ENCODE measurements around the gene OSBPL8.
A peak's percentile ranks its signal among the peaks of the same experiment; 100 is the strongest.

The OSBPL8 gene

DNA sequence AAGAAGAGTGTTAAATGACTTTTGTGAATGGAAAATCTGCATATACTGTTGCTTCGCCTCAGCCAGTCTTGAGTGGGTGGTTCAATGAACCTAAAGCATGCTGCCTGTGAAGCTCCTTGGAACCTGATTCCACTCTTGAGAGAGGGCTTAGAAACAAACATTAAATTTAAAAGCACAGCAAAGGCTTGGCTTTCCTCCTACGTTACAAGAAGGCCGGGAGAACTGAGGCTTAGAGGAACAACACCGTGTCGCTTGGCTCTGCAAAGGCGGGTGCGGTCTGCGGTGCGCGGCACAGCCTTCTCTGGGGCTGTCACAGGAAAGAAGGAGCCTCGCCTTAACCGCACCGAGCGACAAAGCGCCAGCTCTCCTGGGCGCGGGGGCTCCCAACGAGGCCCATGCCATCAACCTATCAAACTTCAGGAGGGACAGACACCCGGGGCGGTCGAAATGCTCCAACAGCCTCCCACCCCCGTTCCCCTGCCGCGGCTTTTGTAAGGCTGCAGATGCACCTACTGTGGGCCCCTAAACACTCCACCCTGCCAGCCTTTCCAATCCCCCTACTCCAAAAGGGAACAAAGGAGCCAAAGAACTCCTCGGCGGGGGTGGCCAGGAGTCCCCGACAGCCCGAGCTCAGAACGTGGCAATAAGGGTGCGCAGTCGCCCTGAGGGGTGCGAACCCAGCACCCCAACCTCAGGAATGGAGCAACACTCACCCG is 729 bp downstream of the OSBPL8 start:
- DNase-seq (ENCODE audit: low read depth in 3 of 3, low spot score in 1 of 3) = peak; percentile 45 to 48 (median 47)

- no peak for DNase-seq (ENCODE audit: low read depth in 3 of 3, low spot score in 1 of 3)
These were observed 3.2 kb downstream of the OSBPL8 start for GRCh38 chr12:76556368-76556767.

DNA sequence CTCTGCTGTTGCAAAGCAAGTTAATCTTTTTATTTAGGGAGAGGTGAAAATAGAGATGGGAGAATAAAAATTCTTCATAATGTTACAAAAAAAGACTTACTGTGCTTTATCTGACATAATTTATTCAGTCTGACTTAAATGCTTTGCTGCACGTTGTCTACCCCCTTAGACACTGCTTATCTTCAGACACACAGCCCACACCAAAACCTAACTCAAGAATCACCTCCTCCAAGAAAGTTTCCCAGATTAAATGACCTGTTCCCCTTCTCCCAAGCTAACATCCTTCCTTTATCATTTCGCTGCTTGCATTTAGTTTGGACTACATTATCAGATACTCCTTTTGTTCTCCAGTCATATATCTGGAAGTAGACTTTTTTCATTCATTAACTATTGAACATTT is 3.8 kb downstream of the OSBPL8 start:
- no peak for DNase-seq (ENCODE audit: low read depth in 3 of 3, low spot score in 1 of 3)

DNA sequence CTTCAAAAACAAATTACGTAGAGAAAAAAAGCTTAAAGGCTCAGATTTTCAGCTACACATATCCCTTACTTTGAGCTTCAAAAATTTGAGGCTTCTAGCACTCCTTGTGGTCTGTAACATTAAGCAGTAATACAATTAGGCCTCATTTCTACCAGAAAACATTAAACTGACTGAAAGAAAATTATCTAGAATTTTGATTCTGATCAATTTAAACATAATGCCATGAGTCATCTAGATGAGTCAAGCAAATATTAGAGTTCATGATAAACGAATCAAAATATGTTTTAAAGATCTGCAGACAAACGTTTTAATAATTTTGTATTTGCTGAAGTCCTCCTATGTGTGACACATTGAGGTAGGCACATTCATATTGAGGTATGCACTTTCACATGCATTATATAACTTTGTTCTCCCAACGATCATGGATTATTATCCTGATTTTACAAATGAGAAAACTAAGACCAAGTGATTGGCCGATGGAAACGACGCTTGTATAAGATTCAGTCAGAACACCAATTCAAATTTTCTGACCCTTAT is 4.3 kb downstream of the OSBPL8 start:
- DNase-seq (ENCODE audit: low read depth in 3 of 3, low spot score in 1 of 3) = no peak

DNA sequence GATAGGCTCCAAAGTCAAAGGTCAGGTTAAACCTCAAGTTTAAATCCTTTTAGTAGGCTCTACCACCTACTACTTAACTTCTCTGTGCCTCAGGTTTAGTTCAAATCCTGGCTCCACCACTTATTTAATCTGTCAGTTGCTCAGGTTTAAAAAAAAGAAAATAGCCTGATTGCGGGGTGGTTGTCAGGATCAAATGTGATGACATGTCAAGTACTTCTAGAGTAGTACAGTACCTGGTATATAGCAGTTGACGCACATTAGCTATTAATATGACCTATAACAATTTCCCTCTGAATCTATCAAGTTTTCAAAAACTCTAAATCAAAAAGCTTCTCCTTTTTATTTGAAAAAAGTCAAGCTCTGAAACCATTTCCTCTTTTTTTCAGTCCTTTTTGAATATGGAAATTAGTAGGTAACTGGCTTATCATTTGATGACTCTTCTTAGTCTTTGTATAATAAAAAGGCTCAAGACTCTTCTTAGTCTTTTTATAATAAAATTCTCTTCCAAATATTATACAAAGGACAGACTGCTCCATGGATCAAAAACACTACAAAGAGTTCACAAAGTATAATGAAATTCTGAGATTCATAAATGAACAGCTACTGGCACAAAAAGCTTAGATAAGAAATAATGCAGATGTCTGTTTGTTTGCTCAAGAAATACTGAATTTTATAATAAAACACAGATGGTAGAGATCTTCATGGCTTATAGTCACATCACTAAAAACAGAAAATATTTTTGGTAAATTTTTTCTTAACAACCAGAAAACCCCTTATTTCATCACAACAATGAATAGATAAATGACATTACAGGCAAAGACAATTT is 5.0 kb downstream of the OSBPL8 start:
- no peak for DNase-seq (ENCODE audit: low read depth in 3 of 3, low spot score in 1 of 3)

DNA sequence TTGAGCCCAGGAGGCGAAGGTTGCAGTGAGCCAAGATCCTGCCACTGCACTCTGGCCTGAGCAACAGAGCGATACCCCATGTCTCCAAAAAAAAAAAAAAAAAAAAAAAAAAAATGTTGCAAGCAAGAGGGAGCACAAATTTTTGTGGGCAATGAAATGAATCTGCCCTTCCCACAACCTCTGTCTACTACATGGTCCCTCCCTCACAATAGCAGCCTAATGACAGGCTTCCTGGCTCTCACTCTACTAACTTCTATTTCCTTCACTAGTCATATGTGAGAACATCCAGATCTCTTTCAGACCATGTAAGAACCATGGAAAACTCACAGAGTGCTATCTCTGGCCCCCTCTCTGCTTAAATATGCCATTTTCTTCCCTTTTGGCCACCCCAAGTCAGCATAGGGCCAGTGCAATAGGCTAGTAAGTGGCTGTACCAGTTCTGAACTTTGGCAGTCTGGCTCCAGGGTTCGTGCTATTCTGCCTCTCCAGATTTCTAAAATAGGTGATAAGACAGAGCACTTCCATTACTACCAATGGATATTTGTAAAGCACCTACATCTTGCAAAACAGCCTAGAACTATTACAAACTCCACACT is 7.1 kb downstream of the OSBPL8 start:
- DNase-seq (ENCODE audit: low read depth in 3 of 3, low spot score in 1 of 3) = no peak

DNA sequence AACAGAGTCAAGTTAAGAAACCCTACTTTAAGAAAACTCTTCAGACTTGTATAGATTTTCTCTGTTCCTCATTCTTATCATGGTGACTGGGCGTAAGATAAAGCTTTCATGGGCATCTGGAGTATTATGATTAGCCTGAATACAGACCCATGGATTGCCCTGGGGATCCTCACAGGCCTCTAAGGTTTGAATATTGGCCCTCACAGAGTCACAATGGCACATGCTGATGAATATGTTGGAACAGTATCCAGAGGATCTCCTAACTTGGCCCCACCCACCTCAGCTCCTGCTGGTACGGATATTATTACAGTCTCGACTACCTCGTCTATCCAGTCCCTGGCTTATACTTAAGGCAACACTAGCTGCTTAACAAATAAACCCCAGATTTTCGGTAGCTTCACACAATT is 8.1 kb downstream of the OSBPL8 start:
- DNase-seq (ENCODE audit: low read depth in 3 of 3, low spot score in 1 of 3) = no peak

DNA sequence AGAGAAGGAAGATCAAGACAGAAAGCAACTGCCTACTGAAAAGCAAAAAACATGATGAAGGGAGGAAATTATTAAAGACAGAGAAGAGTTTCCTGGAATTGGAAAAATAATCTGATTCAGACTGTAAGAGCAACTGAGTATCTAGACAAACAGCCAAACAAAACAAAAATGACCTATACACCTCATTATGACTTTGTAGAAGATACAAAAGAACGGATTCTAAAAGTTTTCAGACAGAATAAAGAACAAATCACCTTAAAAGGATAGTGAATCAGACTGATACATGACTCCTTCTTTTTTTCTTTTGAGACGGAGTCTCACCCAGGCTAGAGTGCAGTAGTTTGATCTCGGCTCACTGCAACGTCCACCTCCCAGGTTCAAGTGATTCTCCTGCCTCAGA is 10.4 kb downstream of the OSBPL8 start:
- no peak for DNase-seq (ENCODE audit: low read depth in 3 of 3, low spot score in 1 of 3)

DNA sequence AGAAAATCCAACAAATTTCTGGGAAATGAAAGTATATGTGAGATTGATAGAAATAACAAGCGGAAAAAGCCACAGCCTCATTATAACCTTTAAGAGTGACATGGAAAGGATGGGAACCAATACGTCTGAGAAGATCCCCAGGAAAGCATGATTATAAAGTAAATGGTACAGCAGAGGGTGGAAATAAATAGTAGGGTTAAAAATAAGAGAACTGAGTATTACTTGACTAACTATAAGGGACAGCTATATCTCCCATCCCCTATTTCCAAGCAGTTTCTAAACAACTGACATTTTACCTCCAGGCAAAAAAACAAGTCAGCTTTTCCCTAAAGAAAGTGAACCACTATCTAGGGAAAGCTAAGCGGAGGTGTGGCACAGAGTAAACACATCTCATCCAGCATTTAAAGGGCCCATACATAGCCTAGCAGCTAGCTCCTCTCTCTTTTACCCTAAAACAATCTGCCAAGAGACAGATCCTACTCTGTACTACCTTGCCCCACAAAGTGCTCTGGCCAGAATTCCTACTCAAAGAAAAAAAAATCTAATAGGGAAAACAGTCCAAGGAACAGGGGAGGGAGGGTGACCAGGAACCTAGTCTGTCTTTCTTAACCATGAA is 11.2 kb downstream of the OSBPL8 start:
- no peak for DNase-seq (ENCODE audit: low read depth in 3 of 3, low spot score in 1 of 3)

DNA sequence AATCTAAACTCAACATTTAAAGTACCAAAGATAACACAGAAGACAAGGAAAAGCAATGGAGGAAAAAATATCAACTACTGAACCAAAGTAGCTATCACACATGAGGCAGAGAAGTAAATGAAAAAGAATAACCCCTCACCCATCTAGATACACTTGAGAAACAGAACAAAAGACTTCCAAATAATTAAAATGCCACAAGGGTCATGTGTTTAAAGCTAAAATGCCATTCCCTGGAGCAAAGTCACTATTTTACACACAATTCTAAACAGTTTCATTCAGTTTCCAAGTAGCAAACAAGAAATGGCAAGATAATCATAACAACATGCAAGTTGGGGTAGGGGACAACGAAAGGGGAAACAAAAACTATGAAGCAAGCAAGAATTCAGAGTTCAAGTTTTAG is 12.0 kb downstream of the OSBPL8 start:
- no peak for DNase-seq (ENCODE audit: low read depth in 3 of 3, low spot score in 1 of 3)

GRCh38 chr12:76546889-76547288 is 12.7 kb downstream of the OSBPL8 start:
- no peak for DNase-seq (ENCODE audit: low read depth in 3 of 3, low spot score in 1 of 3)

- no peak for DNase-seq (ENCODE audit: low read depth in 3 of 3, low spot score in 1 of 3)
These were observed 14.1 kb downstream of the OSBPL8 start for GRCh38 chr12:76545486-76545885.

DNA sequence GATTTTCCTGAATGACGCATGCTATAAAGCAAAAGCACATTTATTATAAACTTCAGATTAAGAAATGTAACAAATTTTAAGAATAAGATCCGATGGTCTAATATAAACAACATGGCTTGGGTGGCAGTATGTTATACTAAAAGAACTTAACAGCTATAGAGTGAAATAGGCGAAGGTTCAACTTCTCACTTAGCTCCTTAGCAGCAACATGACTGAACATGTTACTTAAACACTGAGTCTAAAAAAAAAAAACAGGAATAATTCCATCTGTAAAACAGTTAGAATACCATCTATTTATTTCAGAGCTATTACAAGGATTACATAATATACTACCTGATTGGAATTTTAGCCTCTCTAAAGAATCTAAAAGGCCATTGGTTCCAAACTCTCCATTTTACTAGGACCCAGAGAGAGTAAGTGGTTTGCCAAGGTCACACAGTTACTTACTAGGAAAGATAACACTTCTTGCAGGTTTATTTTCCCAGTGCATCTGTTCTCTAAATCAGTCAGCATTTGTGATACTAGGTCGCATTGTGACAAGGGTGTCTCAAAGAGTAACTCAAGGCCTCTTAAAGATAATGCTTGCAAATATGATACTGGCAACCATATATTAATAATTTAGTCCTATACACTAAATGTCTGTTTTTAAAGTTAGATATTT is 14.8 kb downstream of the OSBPL8 start:
- no peak for DNase-seq (ENCODE audit: low read depth in 3 of 3, low spot score in 1 of 3)

- no peak for DNase-seq (ENCODE audit: low read depth in 3 of 3, low spot score in 1 of 3)
These were observed 15.7 kb downstream of the OSBPL8 start for GRCh38 chr12:76543813-76544347.

DNA sequence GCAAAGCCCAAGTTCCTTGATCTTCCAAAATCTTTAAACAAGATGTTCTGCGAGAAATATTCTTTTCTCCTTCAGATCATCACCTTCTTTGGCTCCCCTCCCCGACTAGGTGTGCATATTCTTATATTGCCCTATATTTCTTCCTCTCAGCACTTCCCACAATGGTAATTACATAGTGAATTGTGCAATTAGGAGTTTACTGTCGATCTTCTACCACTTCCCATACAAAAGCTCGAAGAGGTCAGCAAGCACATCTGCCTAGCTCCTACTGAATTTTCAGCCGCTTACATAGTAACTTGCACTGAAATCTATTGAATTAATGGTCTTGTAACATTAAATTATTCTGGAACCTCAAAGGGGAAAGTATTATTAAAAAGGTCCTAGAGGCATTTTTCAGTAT is 16.7 kb downstream of the OSBPL8 start:
- DNase-seq (ENCODE audit: low read depth in 3 of 3, low spot score in 1 of 3) = no peak

GRCh38 chr12:76539727-76540126 is 19.8 kb downstream of the OSBPL8 start:
- no peak for DNase-seq (ENCODE audit: low read depth in 3 of 3, low spot score in 1 of 3)

GRCh38 chr12:76537923-76538322 is 21.6 kb downstream of the OSBPL8 start:
- no peak for DNase-seq (ENCODE audit: low read depth in 3 of 3, low spot score in 1 of 3)

DNA sequence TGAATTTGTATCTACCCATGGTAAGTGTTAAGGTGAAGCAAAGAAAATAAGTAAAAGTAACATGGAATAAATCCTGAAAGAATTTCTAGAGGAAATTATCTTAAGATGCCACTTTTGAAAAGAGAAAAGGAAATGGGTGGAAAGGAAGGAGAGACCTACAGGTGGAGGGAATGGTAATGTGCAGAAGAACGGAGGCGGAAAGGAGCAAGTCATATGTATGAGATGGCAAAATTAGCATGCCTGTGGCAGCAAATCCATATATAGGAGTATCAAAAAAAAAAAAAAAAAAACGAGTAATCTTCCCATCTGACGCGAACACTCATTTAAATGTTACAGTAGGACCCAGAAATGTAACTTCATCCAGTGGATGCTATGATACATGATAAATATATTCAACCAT is 23.0 kb downstream of the OSBPL8 start:
- no peak for DNase-seq (ENCODE audit: low read depth in 3 of 3, low spot score in 1 of 3)

- no peak for DNase-seq (ENCODE audit: low read depth in 3 of 3, low spot score in 1 of 3)
These were observed 24.4 kb downstream of the OSBPL8 start for GRCh38 chr12:76535170-76535569.

- no peak for DNase-seq (ENCODE audit: low read depth in 3 of 3, low spot score in 1 of 3)
These were observed 26.2 kb downstream of the OSBPL8 start for GRCh38 chr12:76533331-76533730.

DNA sequence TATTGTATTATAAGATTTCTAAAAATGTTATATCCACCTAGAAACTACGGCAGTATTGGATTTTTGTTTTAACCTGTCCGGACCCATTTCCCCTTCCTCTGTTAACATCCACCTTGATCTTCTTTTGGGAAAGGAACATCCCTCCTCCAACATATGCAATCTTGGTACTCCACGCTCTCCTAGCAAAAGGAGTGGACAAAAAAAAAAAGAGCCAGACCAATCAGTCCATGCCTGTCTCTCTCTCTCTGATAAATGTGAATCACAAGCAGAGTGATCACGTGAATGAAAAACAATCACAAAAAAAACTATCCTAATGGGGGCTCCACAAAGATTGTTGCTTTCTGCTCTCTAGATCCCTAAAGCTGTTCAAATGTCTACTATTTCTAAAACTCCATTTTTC is 27.1 kb downstream of the OSBPL8 start:
- DNase-seq (ENCODE audit: low read depth in 3 of 3, low spot score in 1 of 3) = no peak
